GM12878 (cell line): ENCODE results near the gene LIMK1. TPM values are rescaled to one million over a fixed set of nuclear protein-coding genes. Genes with fewer than 3 reads are reported as not detected.

Source experiments
- ATAC-seq: fragments of 200-7000 bp; cut with Tn5 transposase; 3 replicates; pipeline ENCODE4 v1.9.1; 2020; ENCODE audit warnings: mild to moderate bottlenecking, moderate library complexity
- BruUV-seq: library from RNA; stranded (reverse); fragments of 400-500 nt; replicated peaks from 2 replicates; lab custom pipeline; 2021; lab: Mats Ljungman, UMichigan
- CTCF ChIA-PET: fragments of 300-600 bp; sonication (Branson Sonifier 250); formaldehyde crosslinking; extraction: SDS; loops from one replicate; lab custom pipeline; 2021; ENCODE audit warnings: inconsistent platforms; lab: Yijun Ruan, JAX
- POLR2A ChIA-PET: fragments of 350-600 bp; formaldehyde crosslinking; extraction: SDS; loops from one replicate; lab custom pipeline; 2021; ENCODE audit warnings: inconsistent platforms; lab: Charles Lee
- RAD21 ChIA-PET: fragments of 300-600 bp; sonication (Branson Sonifier 250); formaldehyde crosslinking; loops from one replicate; lab custom pipeline; 2023; ENCODE audit warnings: antibody characterized with exemption; ENCODE audit not compliant: unreplicated experiment; lab: Charles Lee
- SMC1A ChIA-PET: fragments of 300-600 bp; sonication (Branson Sonifier 250); formaldehyde crosslinking; loops from one replicate; lab custom pipeline; 2023; ENCODE audit not compliant: unreplicated experiment, uncharacterized antibody; lab: Charles Lee
- DNase-seq: peaks from one replicate; pipeline ENCODE4 v3.0.0-alpha.2; 2011; ENCODE audit warnings: low read depth, low spot score
- FAIRE-seq: peaks from 3 replicates; lab custom pipeline; 2011; peaks lifted over from hg19 to GRCh38; lab: Jason Lieb, UNC
- H2AFZ ChIP-seq: 2 replicates; pipeline ENCODE4 v1.6.0; 2011; ENCODE audit warnings: low read depth, low read length, control low read depth; ENCODE audit not compliant: control insufficient read depth
- H3K27ac ChIP-seq: 2 replicates; pipeline ENCODE4 v1.5.1; 2011; ENCODE audit warnings: control low read depth; ENCODE audit not compliant: control insufficient read depth, insufficient read depth
- H3K27me3 ChIP-seq, 2 experiments: replicated peaks in 1 of 2; 2 replicates each; pipeline versions ENCODE4 v1.6.0 to v1.6.1; 2011; ENCODE audit warnings: low read length in 1 of 2; ENCODE audit not compliant: control insufficient read depth in 2 of 2, insufficient read depth in 2 of 2
- H3K36me3 ChIP-seq, 2 experiments: 2 replicates each; pipeline ENCODE4 v1.5.1; 2011; ENCODE audit warnings: low read length in 1 of 2; ENCODE audit not compliant: control insufficient read depth in 2 of 2, insufficient read depth in 2 of 2
- H3K4me1 ChIP-seq: 2 replicates; pipeline ENCODE4 v1.6.1; 2011; ENCODE audit warnings: mild to moderate bottlenecking, low read length, moderate library complexity, mixed read lengths; ENCODE audit not compliant: control insufficient read depth, insufficient read depth
- H3K4me2 ChIP-seq: 2 replicates; pipeline ENCODE4 v1.6.0; 2011; ENCODE audit warnings: control low read depth; ENCODE audit not compliant: control insufficient read depth, insufficient read depth
- H3K4me3 ChIP-seq: fragments of 200-600 bp; sonication (generic); 2 replicates; pipeline ENCODE4 v1.5.1; 2016
- H3K79me2 ChIP-seq: 2 replicates; pipeline ENCODE4 v1.6.0; 2011; ENCODE audit warnings: low read length; ENCODE audit not compliant: control insufficient read depth, insufficient read depth
- H3K9ac ChIP-seq: 2 replicates; pipeline ENCODE4 v1.8.0; 2011; ENCODE audit warnings: low read length, control low read depth, mixed read lengths; ENCODE audit not compliant: control insufficient read depth, insufficient read depth
- H3K9me3 ChIP-seq: replicated peaks from 3 replicates; pipeline ENCODE4 v1.5.1; 2011; ENCODE audit warnings: mild to moderate bottlenecking, low read length; ENCODE audit not compliant: control insufficient read depth, insufficient read depth
- H4K20me1 ChIP-seq: 2 replicates; pipeline ENCODE4 v1.6.0; 2011; ENCODE audit not compliant: control insufficient read depth, insufficient read depth
- LARP7 ChIP-seq: fragments of 450-650 bp; IDR thresholded peaks from 2 replicates; pipeline ENCODE4 v1.6.1; 2017; ENCODE audit warnings: mild to moderate bottlenecking
- NFIC ChIP-seq: IDR thresholded peaks from 2 replicates; pipeline ENCODE4 v1.6.1; 2012; ENCODE audit warnings: low read depth, mild to moderate bottlenecking, inconsistent platforms, low read length, moderate library complexity
- NFYB ChIP-seq: IDR thresholded peaks from 2 replicates; pipeline ENCODE4 v1.6.1; 2011; ENCODE audit warnings: low read depth, mild to moderate bottlenecking, low read length, improper control_type of control experiment, moderate library complexity; ENCODE audit not compliant: insufficient read depth
- POLR2A ChIP-seq: IDR thresholded peaks from 2 replicates; pipeline ENCODE4 v1.6.1; 2011; ENCODE audit warnings: low read depth, mild to moderate bottlenecking, low read length
- RCOR1 ChIP-seq: conservative IDR thresholded peaks from 2 replicates; pipeline ENCODE4 v1.6.1; 2012; ENCODE audit warnings: low read depth, low read length, improper control_type of control experiment
- WGBS: methylation state at CpG from one replicate; pipeline ENCODE4 v1.1.6; 2016; ENCODE audit warnings: low lambda C conversion rate; ENCODE audit not compliant: insufficient replicate concordance, insufficient coverage; ENCODE audit errors: missing lambda C conversion rate; 5-methylcytosine and 5-hydroxymethylcytosine counted together
- in situ Hi-C: fragments of 300-500 bp; cut with MboI; formaldehyde crosslinking; loops from 9 replicates; pipeline ENCODE4 v1.14.3; 2018; ENCODE audit warnings: mixed read lengths
- intact Hi-C: fragments of 100-400 bp; cut with micrococcal nuclease; formaldehyde crosslinking; loops from one replicate; pipeline ENCODE4 v1.14.2; 2022; ENCODE audit not compliant: unreplicated experiment
- polyA plus RNA-seq, 11 experiments: library from polyadenylated mRNA; depleted of rRNA in 4 of 11; unstranded in 6 of 11; stranded (reverse) in 5 of 11; fragments of >200 nt; fragmentation: Nextera tagmentation in 4 of 11; fragmentation: Illumina TruSeq in 1 of 11; extraction: Ambion mirVana in 4 of 11; extraction: Trizol in 1 of 11; gene quantifications; 1 replicate in 1 of 11; 2 replicates in 10 of 11; pipeline versions ENCODE4 v1.2.1 to v1.2.3, GENCODE V29; 2011 to 2016; ENCODE audit warnings: inconsistent platforms in 2 of 11, missing spikeins in 2 of 11, low read depth in 1 of 11
- total RNA-seq, 4 experiments: library from RNA; depleted of rRNA in 3 of 4; stranded (reverse); fragments of >200 nt in 3 of 4; fragmentation: Illumina TruSeq in 1 of 4; extraction: Trizol in 1 of 4; gene quantifications; 2 replicates each; pipeline versions ENCODE4 v1.2.1 to v1.2.3, GENCODE V29; 2013 to 2021
- TF ChIP-seq, protein P1 (sequence below): fragments of 150-350 bp; IDR thresholded peaks from 2 replicates; pipeline ENCODE4 v1.6.1; 2016; ENCODE audit warnings: low read depth, low read length

The LIMK1 gene
- total and polyA plus RNA-seq, 10 of the 15 experiments (the other 5 are each of a cell fraction or from before 2014, with no cell fraction given) = 0.71 to 59.4 (median 28.8) TPM

DNA sequence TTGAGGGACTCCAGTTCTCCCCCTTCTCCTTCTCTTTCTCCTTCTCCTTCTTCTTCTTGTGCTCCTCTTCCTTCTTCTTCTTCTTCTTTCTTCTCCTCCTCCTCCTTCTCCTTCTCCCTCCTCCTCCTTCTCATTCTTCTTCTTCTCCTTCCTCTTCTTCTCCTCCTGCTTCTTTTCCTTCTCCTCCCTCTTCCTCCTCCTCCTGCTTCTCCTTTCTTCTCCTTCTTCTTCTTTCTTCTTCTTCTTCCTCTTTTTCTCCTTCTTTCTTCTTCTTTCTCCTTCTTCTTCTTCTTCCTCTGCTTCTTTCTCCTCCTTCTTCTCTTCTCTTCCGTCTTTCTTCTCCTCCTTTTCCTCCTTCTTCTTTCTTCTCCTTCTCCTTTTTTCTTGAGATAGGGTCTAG is 25.6 kb upstream of the LIMK1 start:
- ChIA-PET POLR2A (no interaction called here), RAD21 (no interaction called here), SMC1A (no interaction called here), CTCF (interaction anchor here (0.6 kb wide), 1 partner anchor 1849 kb away, joined by 3 read pairs; no protein-coding TSS in a partner anchor)
- H3K27ac ChIP-seq = no peak overlapping the region
- ATAC-seq (no peak), FAIRE-seq (no peak), DNase-seq (no peak)
- no peaks in the 10 kb centered on the region for H4K20me1 ChIP-seq
- 69% methylated on average over 1 of the region's 1 CpG for WGBS
- no peak overlapping the region for H3K4me3 ChIP-seq
- intact Hi-C loops = no loop called here
- H2AFZ ChIP-seq = no peak overlapping the region
- TF ChIP-seq NFIC (no peak), RCOR1 (no peak), NFYB (no peak), POLR2A (no peak), LARP7 (no peak)
- TF ChIP-seq, protein P1, sequence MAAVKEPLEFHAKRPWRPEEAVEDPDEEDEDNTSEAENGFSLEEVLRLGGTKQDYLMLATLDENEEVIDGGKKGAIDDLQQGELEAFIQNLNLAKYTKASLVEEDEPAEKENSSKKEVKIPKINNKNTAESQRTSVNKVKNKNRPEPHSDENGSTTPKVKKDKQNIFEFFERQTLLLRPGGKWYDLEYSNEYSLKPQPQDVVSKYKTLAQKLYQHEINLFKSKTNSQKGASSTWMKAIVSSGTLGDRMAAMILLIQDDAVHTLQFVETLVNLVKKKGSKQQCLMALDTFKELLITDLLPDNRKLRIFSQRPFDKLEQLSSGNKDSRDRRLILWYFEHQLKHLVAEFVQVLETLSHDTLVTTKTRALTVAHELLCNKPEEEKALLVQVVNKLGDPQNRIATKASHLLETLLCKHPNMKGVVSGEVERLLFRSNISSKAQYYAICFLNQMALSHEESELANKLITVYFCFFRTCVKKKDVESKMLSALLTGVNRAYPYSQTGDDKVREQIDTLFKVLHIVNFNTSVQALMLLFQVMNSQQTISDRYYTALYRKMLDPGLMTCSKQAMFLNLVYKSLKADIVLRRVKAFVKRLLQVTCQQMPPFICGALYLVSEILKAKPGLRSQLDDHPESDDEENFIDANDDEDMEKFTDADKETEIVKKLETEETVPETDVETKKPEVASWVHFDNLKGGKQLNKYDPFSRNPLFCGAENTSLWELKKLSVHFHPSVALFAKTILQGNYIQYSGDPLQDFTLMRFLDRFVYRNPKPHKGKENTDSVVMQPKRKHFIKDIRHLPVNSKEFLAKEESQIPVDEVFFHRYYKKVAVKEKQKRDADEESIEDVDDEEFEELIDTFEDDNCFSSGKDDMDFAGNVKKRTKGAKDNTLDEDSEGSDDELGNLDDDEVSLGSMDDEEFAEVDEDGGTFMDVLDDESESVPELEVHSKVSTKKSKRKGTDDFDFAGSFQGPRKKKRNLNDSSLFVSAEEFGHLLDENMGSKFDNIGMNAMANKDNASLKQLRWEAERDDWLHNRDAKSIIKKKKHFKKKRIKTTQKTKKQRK = no peak
- H3K36me3 ChIP-seq = no peaks in the 10 kb centered on the region
- no TSS peak for BruUV-seq
- no peaks in the 10 kb centered on the region for H3K79me2 ChIP-seq
- no peak overlapping the region for H3K9ac ChIP-seq
- in situ Hi-C loops = no loop called here
- H3K4me2 ChIP-seq = no peak overlapping the region
- no peaks in the 10 kb centered on the region for H3K4me1 ChIP-seq
- H3K27me3 ChIP-seq = peaks cover 0 to 1% of the 10 kb centered on the region in 2 experiments; a peak in 1 of 4 replicates
- H3K9me3 ChIP-seq = no peaks in the 10 kb centered on the region
